Medulla oblongata (tissue), 1 donor: ENCODE results near the gene TP53TG5.

Experiments
- DNase-seq: peaks from one replicate; pipeline ENCODE4 v3.0.0-alpha.2; 2015; ENCODE audit errors: extremely low spot score

The TP53TG5 gene

GRCh38 chr20:45346291-45346718 is 31.8 kb downstream of the TP53TG5 start:
- DNase-seq, result no peak

- no peak for DNase-seq
These were observed 32.8 kb downstream of the TP53TG5 start for GRCh38 chr20:45345104-45345936.

- peak; percentile 74 for DNase-seq
These were observed 33.8 kb downstream of the TP53TG5 start for GRCh38 chr20:45344168-45344860.

- no peak for DNase-seq
These were observed 34.5 kb downstream of the TP53TG5 start for GRCh38 chr20:45343532-45344167.

- DNase-seq, result no peak
These were observed 35.1 kb downstream of the TP53TG5 start for GRCh38 chr20:45342855-45343531.

GRCh38 chr20:45341939-45342854 is 35.9 kb downstream of the TP53TG5 start:
- DNase-seq, result peak; percentile 84

- DNase-seq, result no peak
These were observed 36.6 kb downstream of the TP53TG5 start for GRCh38 chr20:45341579-45341938.

- DNase-seq, result no peak
These were observed 37.2 kb downstream of the TP53TG5 start for GRCh38 chr20:45340951-45341350.

GRCh38 chr20:45340236-45340847 is 37.8 kb downstream of the TP53TG5 start:
- no peak for DNase-seq

GRCh38 chr20:45339799-45340198 is 38.3 kb downstream of the TP53TG5 start:
- DNase-seq, result no peak

GRCh38 chr20:45339084-45339483 is 39.0 kb downstream of the TP53TG5 start:
- no peak for DNase-seq

GRCh38 chr20:45338121-45339030 is 39.7 kb downstream of the TP53TG5 start:
- DNase-seq, result no peak

- DNase-seq, result no peak
These were observed 40.6 kb downstream of the TP53TG5 start for GRCh38 chr20:45337367-45338120.

- DNase-seq, result peak; percentile 54
These were observed 41.4 kb downstream of the TP53TG5 start for GRCh38 chr20:45336530-45337366.

- no peak for DNase-seq
These were observed 47.6 kb downstream of the TP53TG5 start for GRCh38 chr20:45330476-45330875.

GRCh38 chr20:45329497-45330319 is 48.4 kb downstream of the TP53TG5 start:
- no peak for DNase-seq

- DNase-seq, result no peak
These were observed 49.7 kb downstream of the TP53TG5 start for GRCh38 chr20:45328451-45328850.
